22Rv1 (cell line): Measurements from ENCODE around the gene ZYX.

Experiments used
- CTCF ChIP-seq: fragments of 450-650 bp; IDR thresholded peaks from 2 replicates; pipeline ENCODE4 v1.5.1; 2017; ENCODE audit warnings: mild to moderate bottlenecking
- ZFX ChIP-seq: fragments of 450-650 bp; IDR thresholded peaks from 2 replicates; pipeline ENCODE4 v1.6.1; 2017; ENCODE audit warnings: antibody characterized with exemption, borderline replicate concordance

- TF ChIP-seq CTCF: no peak
- no peak for TF ChIP-seq ZFX
These were observed 53.5 kb downstream of the ZYX start for GRCh38 chr7:143434660-143435059.
